OCI-M2 (cell line): Measurements from ENCODE around the gene RNF26.

Source experiments
- DNase-seq: peaks from one replicate; lab custom pipeline; 2025; ENCODE audit not compliant: unreplicated experiment; lab: John Stamatoyannopoulos, UW

The RNF26 gene

GRCh38 chr11:119335655-119336543, 1.6 kb downstream of the RNF26 start:
- DNase-seq, result no peak

DNA sequence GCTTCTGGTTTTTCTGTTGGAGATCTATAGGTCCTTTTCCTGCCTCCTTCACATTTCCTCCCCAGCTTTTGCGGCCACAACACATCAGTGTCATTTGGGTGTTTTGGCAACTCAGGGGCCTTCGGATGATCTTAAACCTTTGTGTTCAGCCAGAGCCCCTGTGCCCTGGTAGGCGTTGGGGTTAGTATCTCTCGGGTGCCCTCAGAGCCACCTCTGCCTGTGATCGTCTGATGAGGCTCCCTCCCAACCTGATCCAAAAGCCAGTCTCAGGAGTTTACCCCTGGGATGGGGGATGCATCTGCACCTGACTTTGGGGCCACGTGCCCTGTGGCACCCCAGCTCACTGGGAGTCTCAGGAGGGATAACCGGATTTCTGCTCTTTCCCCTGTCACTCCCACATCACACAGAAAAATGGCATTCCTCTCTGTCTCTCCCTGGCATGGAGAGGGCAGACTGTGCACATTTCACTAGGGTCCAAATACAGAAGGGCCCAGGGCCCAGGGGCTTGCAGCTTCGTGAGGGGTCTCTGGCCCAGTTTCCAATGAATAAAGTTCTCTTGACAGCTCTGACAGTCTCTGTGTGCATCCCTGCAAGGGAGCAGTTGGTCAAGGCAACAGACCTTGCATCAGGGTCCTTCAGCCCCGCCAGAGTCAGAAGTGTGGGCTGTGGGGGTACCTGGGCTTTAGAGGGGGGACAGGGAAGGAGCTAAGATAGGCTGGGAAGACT, 2.6 kb downstream of the RNF26 start:
- DNase-seq, result no peak

DNA sequence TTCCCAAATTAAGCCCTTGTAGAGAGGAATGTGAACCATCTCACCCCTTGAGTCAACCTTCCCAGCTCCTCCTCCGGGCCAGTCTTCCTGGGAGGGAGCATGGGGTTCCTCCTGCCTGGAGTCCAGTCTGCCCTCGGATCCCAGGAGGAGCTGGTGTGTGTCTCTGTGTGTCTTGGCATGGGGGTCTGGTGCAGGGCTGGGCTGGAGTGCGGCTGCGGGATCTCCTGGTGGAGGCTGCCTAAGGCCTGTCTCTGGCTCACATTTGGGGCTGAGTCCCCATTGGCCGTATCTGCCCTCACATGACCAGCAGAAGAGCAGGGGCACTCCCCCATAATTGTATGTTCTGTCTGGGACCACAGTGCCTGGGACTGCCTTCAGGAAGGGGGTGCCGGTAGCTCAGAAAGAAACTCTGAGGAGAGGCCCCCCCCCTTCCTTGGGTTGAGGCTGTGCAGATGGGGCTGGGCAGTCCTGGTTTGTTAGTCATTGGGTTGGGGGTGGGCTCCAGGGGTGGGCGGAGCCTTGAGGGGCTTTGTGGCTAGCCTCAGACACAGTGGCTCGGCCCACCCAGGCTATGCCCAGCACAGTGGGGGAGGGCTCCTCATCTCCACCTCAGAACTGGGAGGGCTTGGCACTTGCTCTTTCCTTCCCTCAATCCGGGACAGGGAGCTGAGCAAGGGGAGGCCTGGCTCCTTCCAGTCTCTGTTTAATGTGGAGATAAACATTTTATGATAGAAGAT, 3.4 kb downstream of the RNF26 start:
- no peak for DNase-seq

DNA sequence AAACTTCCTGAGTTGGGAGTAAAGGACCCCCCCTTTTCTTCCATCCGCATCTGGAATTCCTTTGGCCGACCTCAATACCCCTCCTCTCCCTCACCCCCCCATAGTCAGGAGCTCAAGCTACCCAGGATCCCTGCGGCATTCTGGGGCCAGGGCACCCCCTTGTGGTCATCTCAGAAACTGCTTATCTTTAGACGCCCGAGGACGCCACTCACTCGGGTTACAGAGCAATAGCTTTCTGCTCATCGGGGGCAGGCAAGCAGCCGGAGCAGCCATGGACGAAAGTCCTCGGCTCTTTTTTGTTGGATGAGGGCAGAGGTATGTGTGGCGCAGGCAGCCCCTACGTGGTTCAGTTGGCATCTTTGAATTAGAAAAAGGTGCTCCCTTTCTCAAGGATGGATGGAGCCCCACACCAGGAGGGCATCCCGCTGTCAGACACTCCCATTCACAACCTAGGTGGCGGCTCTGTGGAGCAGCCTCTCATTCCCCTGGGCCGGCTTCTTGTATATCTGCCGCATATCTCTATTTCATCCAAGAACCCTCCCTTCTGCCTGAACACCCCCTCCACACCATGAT, 4.1 kb downstream of the RNF26 start:
- DNase-seq, result peak; percentile 18

- DNase-seq, result no peak
These were observed 4.8 kb downstream of the RNF26 start for GRCh38 chr11:119338965-119339588.

DNA sequence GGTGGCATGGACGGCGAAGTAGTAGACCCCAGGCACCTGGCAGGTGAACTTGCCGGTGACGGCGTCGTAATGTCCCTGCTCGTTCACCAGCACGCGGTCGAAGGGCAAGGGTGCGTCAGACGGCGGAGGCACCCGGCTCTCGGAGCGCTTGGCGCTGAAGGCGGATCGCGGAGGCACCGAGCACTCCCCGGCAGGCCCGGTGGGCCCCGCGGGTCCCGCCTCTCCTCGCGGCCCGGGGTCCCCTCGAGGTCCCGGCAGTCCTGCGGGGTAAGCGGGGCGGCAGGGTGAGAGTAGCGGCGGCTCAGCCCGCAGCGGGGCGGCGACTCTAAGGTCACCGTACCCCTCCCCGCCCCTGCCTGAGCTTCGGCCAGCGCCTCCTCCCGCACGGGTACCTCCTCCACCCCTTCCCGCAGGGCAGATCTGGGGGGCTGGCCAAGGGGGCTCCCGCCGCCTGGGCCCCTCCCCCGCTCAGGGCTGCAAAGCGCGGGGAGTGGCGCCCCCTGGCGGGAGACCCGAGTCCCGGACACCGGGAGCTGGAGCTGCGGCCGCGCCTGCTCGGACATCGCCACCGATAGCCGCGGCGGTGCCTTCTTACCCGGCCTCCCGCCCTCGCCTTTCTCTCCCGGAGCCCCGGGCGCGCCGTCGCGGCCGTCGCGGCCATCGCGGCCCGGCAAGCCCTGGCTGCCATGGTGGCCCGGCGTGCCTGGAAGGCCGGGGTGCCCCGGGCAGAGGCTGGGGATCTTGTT, 5.4 kb downstream of the RNF26 start:
- no peak for DNase-seq

DNA sequence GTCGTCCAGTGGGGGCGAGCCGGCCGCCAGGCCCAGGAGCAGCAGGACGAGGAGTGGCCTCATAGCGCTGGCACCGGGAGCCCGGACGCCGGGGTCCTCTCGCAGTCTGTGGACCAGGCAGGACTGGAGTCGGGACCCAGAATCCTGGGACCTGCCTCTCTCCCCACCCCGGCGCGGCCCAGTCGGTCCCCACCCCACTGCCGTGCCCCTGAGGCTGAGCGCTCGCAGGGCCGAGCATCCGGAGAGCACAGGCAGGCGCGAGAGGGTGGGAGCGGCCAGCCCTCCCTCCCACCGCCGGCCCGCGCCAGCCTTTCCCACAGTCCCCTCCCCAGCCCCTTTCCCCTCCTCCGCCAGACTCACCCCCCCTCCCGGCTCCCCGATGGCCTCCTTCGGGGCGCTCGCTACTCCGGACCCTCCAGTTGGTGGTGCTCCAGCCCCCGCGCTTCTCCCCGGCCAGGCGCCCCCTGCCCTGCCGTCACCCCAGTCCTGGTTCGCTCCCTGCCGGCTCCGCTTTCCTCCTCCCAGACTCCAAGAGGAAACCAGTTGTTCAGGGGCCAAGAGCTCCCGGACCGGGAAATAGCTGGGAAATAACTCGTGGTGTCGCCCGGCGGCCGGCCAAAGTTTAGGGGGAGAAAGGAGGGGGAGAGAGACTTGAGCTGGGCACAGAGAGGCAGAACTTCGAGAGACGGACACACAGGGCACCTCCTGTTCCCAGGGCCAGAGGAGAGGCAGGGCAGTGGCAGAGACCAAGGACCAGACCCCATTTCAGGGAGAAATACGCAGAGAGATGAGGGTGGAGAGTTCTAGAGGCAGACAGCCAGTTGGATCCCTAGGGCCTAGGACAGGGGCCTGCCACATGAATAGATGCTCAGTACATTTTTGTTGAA, 6.3 kb downstream of the RNF26 start, which contains the start of gene C1QTNF5:
TSS of gene C1QTNF5 (minus strand) at position 549 of the 887 bp plus-strand sequence. CDS start at position 63, 486 bp downstream.
- no peak for DNase-seq

DNA sequence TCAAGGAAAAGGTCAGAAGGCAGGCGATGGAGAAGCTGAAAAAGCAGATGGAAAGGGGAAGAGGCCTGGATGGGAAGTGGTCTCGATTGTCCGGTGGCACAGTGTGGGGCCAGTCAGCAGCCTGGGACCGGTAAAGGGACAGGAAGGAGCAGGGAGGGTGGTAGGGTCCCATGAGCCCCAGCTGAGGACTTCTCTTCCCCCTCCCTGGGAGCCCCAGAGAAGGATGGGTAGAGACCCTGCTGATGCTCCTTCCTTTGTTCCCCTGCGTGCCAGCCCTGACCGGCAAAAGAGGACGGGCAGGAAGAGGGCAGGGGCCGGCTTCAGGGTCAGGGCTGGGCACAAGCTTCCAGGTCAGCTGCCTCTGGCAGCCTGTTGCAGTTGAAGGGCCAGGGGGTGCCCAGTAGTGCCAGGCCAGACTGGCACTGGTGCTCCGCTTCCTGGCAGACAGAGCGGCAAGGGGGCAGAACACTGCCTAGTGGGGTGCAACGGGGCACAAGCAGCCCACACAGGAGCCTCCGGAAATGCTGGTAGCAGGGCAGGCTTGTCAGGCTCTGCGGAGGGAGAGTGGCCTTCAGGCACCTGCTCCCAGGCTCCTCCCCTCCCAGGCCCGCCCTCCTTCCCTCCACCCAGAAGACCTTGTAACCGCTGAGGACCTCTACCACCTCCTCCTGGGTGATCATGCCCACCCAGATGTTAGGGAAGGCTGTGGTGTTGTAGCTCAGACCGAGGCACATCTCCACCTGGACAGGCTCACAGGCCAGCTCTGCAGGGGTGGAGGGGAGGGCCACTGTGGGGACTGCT, 7.1 kb downstream of the RNF26 start:
- DNase-seq, result no peak

DNA sequence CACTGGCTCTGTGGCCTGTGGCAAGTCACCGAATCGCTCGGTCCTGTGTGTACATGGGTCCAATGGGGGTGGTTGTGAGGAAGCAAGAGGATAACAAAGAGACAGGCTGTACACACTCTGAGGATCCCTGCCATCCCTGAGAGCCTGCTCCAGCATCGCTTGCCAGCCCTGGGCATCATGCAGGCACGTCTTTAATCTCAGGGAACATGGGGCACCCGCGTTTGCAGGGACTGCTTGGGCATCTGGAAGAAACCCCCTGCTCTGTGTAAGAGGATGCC, 7.6 kb downstream of the RNF26 start:
- no peak for DNase-seq

DNA sequence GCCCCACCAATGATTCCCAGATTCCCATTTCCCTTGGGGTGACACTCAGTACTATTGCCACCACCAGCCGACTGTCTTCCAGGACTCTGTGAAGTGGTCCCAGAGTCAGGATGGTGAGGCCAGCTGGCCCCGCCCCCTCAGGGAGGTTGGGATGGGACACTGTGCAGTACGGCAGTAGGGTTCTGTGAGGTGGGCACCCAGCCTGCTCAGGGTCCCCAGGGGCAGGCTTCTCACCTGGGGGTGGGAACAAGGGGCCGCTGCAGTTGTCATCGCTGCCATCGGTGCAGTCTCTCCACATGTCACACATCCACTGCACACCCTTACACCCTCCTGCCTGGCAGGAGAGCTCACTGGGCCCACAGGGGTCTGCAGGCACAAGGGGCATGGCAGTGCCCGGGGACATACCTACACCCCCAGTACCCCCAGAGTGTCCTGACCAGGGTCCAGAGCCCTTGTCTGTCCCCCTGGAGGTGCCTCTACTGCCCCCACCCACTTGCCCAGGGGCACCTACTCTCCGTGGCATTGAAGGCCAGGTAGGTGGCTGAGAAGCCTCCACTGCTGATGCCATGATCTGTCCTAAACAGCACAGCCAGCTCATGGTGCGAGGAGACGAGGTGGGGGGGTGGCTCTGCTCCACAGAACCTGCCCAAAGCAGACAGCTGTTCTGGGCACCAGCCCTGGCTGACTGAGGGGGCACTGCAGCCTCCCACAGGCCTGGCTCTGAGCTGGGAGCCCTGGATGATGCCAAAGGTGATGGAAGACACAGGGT, 8.2 kb downstream of the RNF26 start:
- no peak for DNase-seq

DNA sequence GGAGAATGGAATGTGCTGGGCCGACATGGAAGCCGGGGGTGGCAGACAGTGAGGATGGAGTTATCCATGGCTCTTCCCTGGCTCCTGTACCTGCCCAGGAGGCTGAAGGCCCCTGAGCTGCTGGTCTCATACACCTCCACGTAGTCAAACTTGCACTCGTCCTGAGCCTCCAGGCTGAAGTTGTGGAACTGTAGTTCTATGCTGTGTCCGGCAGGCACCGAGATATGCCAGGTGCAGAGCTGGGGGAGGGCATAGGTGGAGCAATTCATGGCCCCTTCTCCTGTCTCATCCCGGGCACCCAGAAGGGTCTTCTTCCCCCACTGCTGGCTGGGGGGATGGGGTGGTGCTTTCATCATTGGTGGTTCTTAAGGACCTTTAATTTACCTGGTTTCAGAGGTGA, 9.4 kb downstream of the RNF26 start:
- DNase-seq, result no peak

- DNase-seq, result no peak
These were observed 10.1 kb downstream of the RNF26 start for GRCh38 chr11:119344291-119345010.

DNA sequence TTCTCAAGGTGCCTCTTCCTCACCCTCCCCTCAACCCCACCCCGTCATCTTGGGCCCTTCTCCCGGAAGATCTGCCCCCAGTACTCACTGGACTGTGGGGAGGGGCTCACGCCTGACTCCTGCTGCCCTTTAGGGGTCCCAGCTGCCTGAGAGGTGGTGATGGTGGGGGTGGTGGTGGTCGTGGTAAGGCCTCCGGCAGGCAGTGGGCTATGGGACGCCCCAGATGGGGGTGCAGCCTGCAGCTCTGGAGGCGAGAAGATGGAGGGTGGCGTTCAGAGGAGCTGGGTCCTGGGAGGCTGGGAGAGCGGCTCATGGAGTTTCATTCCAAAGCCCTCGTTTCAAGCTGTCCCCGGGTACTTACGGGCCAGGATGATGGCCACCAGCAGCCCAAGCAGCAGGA, 11.4 kb downstream of the RNF26 start:
- DNase-seq, result no peak

DNA sequence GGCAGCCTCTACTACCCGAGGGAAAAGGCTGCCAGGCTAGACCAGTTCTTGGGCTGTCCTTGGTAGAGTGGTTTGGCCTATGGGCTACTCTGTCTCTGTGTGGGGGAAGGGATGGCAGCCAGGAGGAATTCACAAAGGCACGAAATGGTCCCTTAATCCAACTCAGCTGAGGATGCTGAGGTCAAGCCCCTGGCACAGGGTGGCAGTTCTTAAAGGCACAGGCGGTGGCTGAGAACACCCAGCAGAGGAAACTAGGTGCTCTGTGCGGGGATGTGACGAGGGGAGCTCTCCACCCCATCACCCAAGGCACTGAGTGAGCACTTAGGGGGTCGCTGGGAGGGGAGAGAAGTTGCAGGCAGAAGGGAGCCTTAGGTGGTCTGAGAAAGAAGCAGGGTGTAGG, 12.3 kb downstream of the RNF26 start, which contains the start of gene MFRP:
TSS of gene MFRP (minus strand) at position 101 of the 400 bp plus-strand sequence. CDS start 192 bp downstream, outside the sequence.
- DNase-seq, result no peak

GRCh38 chr11:119347242-119347641, 12.9 kb downstream of the RNF26 start:
- DNase-seq, result no peak

DNA sequence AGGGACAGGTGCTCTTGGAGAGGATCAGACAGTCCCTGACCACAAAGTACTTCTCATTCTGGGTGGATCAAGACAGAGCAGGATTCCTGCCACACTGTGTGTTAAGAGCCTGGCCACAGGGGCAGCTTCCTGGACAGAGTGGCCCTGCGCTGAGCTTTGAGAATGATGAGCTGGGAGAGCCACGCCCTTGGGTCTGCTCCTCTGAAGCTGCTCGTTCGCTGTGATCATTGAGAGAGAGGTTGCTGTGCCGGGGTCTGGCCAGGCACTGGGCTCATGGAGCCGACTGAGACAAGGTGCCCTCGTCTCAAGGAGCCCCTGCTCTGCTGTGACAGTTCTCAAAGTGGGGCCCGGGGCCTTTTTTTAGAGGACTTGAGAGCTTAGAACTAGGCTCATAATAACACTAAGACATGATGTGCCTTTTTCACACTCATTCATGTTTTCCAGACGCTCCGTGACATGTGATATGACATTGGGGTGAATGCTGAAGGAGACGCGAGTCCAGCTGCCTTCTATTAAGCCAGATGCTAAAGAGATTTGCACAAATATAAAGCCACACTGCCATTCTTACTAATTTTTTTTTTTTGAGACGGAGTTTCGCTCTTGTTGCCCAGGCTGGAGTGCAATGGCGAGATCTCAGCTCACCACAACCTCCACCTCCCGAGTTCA, 13.7 kb downstream of the RNF26 start:
- no peak for DNase-seq
